Muscle layer of colon (tissue), 2 donors: ENCODE results near the gene GPC3.

Source experiments
- H3K27ac ChIP-seq: one replicate; pipeline ENCODE4 v1.7.0; 2013; ENCODE audit warnings: low read depth, mild to moderate bottlenecking, low read length, moderate library complexity
- H3K27me3 ChIP-seq, 2 donors: one replicate each; pipeline ENCODE4 v1.7.0; 2013; ENCODE audit warnings: low read length in 2 of 2, mild to moderate bottlenecking in 2 of 2; ENCODE audit not compliant: insufficient read depth in 2 of 2, control insufficient read depth in 1 of 2
- H3K36me3 ChIP-seq: one replicate; pipeline ENCODE4 v1.7.0; 2013; ENCODE audit warnings: mild to moderate bottlenecking, low read length; ENCODE audit not compliant: insufficient read depth
- H3K4me1 ChIP-seq: one replicate; pipeline ENCODE4 v1.7.0; 2013; ENCODE audit warnings: mild to moderate bottlenecking, low read length; ENCODE audit not compliant: insufficient read depth
- H3K4me3 ChIP-seq, 2 donors: one replicate each; pipeline ENCODE4 v1.7.0; 2013; ENCODE audit warnings: low read length in 2 of 2, low read depth in 1 of 2, mild to moderate bottlenecking in 1 of 2, moderate library complexity in 1 of 2
- H3K9ac ChIP-seq: one replicate; pipeline ENCODE4 v1.7.0; 2013; ENCODE audit warnings: low read length
- H3K9me3 ChIP-seq: one replicate; pipeline ENCODE4 v1.7.0; 2013; ENCODE audit warnings: mild to moderate bottlenecking, low read length
- donor health status: abdominal sarcoma.
- donor health status: Adenocarcinoma of cecum.

The GPC3 gene

DNA sequence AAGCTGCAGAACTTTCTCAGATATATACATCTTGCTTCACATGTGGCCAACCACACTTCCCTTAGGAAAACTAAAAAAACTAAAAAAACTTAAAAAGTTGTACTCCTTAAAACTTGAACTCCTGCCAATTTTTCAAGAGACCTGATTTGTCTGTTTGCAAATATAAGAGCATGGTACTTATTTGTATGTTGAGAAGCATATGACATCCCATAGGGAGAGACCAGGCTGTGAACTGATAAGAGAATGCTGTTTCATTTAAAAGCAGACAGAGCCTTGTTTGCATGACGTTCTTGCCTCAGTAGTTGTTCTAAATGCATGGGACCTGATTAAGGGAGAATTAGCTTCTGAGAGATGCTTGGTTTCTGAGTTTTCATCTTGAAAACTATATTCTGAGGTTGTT, 169.9 kb downstream of the GPC3 start:
- Histone ChIP-seq H3K9ac (no peak overlapping the region), H3K27me3 (no peaks in the 10 kb centered on the region), H3K4me3 (no peak overlapping the region), H3K36me3 (no peaks in the 10 kb centered on the region), H3K27ac (no peak overlapping the region), H3K4me1 (no peaks in the 10 kb centered on the region), H3K9me3 (no peaks in the 10 kb centered on the region)

DNA sequence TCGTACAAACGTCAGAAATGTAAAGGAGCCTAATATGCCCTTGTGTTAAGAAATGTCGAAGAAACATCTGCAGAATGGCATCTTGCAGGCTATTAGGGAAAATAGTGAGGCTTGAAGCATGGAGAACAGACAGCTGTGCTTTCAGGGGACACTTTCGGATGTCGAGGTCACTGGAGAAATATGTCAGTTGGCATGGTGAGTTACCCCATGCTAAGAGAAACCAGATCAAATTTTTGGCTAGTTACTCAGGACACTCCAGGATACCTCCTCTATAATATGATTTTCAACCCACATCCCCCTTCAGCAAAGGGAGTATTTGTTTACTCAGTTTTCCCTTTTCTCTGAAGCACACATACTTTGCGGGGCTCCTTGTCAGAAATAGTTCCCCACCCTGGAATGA, 171.4 kb downstream of the GPC3 start:
- H3K27me3 ChIP-seq = no peaks in the 10 kb centered on the region
- no peak overlapping the region for H3K9ac ChIP-seq
- H3K9me3 ChIP-seq = no peaks in the 10 kb centered on the region
- no peak overlapping the region for H3K27ac ChIP-seq
- H3K36me3 ChIP-seq = no peaks in the 10 kb centered on the region
- H3K4me1 ChIP-seq = no peaks in the 10 kb centered on the region
- H3K4me3 ChIP-seq = no peak overlapping the region

DNA sequence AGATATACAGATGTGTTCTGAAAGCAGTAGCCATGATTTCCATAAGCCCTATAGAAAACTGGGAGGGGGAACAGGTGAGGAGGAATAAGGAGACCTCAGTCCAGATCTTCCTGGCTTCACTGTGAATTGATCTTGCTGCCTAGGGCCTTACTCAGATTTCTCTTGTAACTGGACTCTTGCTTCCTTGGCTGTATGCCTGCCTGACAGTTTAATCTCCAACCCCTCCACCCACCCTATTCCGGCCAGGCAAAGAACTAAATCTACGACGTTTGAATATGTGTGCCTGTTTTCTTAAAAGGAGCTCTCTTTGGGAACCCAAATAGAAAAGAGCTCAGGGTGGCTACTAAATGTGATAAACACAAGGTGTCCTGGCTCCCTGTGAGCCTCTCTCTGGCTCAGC, 173.0 kb downstream of the GPC3 start:
- Histone ChIP-seq H3K27me3 (no peaks in the 10 kb centered on the region), H3K36me3 (no peaks in the 10 kb centered on the region), H3K9ac (no peak overlapping the region), H3K4me1 (no peaks in the 10 kb centered on the region), H3K9me3 (no peaks in the 10 kb centered on the region), H3K27ac (no peak overlapping the region), H3K4me3 (no peak overlapping the region)

DNA sequence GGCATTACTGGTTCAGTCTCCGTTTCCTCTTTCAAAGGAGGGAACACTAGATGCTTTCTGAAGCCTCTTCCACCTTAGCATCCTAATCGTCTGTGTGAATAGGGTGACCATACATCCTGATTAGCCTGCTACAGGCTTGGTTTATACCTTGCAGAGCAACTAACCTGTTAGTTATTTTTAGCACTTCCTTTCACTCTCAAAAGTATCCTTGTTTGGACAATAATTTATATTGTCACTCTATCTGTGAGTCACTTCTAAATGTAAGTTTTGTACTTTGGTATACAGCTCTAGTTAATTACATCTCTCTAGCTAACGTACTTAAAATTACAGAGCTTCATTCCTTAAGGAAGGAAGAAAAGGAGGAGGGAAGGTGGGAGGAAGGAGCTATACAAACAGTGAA, 174.5 kb downstream of the GPC3 start:
- Histone ChIP-seq H3K36me3 (no peaks in the 10 kb centered on the region), H3K27ac (no peak overlapping the region), H3K9ac (no peak overlapping the region), H3K27me3 (no peaks in the 10 kb centered on the region), H3K9me3 (peaks cover 7% of the 10 kb centered on the region), H3K4me1 (no peaks in the 10 kb centered on the region), H3K4me3 (no peak overlapping the region)

DNA sequence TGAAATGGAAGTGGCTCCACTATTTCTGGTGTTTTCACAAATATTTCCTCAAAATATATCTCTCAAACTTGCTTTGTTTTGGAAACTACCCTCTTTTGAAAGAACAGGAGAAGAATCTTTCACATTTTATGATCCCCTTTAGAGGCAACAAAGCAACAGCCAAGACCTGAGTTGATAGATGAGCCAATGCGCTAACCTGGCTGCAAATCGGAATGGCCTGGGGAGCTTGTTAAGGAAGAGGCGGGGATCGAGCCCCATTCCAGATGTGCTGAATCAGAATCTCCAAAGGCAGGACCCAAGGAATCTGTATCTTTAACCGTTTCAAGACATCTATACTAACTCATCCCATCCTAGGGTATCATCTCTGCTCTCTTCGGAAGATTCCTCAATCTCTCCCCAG, 181.3 kb downstream of the GPC3 start:
- Histone ChIP-seq H3K4me3 (no peak overlapping the region), H3K9ac (no peak overlapping the region), H3K27me3 (no peaks in the 10 kb centered on the region), H3K27ac (no peak overlapping the region), H3K9me3 (peaks cover 8% of the 10 kb centered on the region), H3K36me3 (no peaks in the 10 kb centered on the region), H3K4me1 (no peaks in the 10 kb centered on the region)

DNA sequence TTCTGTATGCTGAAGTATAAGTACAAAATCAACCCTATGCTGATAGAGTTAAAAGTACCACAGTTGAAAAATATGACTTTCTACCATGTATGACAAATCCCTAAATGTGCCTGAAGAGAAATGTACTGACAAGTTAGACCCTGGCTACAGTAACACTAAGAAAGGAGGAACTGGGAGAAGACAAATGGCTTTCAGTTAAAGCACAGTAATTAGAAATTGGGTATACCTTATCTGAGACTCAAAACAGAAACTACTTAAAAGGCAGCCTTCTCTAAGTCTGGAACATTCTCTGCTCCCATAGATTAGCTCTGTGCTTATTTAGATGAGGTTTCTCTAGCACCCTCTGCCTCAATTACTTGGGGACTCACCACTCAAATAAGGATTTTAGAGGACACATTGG, 189.1 kb downstream of the GPC3 start:
- Histone ChIP-seq H3K36me3 (no peaks in the 10 kb centered on the region), H3K9me3 (no peaks in the 10 kb centered on the region), H3K4me1 (no peaks in the 10 kb centered on the region), H3K27me3 (peaks cover 0 to 4% of the 10 kb centered on the region in 2 donors), H3K9ac (no peak overlapping the region), H3K27ac (no peak overlapping the region), H3K4me3 (no peak overlapping the region)

DNA sequence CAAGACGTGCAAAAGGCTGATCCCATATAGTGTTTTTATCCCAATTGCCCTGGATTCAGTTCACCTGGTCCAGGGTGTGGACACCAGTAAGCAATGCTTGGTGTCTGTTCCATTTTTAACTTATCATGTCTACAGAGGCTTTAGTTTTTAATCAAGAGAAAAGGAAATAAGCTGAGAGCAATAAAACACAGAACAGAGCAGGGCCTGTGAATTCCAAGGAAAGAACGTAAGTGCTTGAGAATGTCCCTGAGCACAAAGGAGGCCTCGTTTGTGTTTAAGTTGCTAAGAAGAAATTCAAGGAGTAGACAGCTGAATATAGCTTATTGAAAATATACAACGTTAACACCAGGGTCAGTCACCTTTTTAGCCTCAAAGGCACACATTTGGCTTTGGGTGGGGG, 191.3 kb downstream of the GPC3 start:
- no peak overlapping the region for H3K9ac ChIP-seq
- H3K36me3 ChIP-seq = no peaks in the 10 kb centered on the region
- H3K27ac ChIP-seq = no peak overlapping the region

DNA sequence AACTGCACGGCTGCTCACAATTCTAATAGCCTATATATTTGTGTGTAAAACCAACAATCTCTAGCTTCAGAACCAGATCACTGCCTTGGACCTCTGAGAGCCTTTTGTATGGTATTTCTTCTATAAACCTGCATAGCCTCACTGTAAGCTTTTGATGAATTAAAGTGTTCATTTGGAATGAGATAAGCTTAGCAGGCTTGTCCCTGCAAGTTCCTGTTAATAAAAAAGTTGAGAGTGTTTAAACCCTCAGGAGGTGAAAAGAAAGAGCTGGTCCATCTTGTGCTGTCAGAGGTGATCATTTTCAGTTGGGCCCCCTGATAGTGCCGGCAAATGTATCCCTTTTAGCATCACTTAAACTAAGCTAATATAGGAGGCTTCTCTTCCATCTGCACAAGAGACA, 191.8 kb downstream of the GPC3 start:
- Histone ChIP-seq H3K27ac (no peak overlapping the region), H3K36me3 (no peaks in the 10 kb centered on the region), H3K9me3 (no peaks in the 10 kb centered on the region), H3K27me3 (peaks cover 0 to 4% of the 10 kb centered on the region in 2 donors), H3K4me3 (no peak overlapping the region), H3K4me1 (no peaks in the 10 kb centered on the region), H3K9ac (no peak overlapping the region)

More for the DNA sequence above, 191.3 kb downstream of the GPC3 start:
- peaks cover 0 to 4% of the 10 kb centered on the region in 2 donors for H3K27me3 ChIP-seq
- H3K4me3 ChIP-seq = no peak overlapping the region
- no peaks in the 10 kb centered on the region for H3K4me1 ChIP-seq
- H3K9me3 ChIP-seq = no peaks in the 10 kb centered on the region

DNA sequence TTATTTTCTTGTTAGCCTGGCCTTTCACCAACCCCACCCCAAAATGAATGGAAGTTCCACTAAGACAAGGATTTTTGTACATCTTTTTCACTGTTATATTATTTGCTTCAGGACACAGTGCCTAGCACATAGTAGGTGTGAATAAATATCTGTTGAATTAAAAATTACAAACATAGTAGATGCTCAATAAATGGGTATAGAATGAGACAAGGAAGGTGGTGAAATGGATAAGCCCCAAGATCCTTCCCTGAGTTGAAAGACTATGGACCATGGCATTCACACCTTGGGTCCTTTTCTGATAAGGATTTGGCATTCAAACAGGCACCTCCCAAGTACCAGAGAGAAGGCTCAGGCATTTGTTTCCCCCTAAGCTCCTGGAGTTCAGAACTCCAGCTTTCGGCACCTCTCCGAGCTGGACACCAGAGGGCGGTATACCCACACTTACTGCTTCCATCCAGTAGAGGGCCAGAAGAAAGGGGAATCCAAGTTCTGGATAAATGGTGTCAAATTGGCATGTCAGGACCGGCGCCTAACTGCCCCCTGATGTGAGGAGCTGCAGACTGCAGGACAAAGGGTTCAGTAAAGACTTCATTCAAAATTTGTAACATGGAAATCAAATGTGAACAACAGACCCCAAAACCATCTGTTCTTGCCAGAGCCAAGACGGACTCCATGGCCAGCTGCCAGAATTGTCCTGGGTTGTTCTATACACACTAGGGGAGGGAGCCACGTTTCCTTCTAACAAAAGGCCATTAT, 193.0 kb downstream of the GPC3 start:
- H3K27me3 ChIP-seq = peaks cover 0 to 4% of the 10 kb centered on the region in 2 donors
- no peaks in the 10 kb centered on the region for H3K4me1 ChIP-seq
- peak overlapping the region in 1 of 2 donors; percentile 34 for H3K4me3 ChIP-seq
- no peaks in the 10 kb centered on the region for H3K9me3 ChIP-seq
- no peaks in the 10 kb centered on the region for H3K36me3 ChIP-seq
- H3K27ac ChIP-seq = no peak overlapping the region
- no peak overlapping the region for H3K9ac ChIP-seq

DNA sequence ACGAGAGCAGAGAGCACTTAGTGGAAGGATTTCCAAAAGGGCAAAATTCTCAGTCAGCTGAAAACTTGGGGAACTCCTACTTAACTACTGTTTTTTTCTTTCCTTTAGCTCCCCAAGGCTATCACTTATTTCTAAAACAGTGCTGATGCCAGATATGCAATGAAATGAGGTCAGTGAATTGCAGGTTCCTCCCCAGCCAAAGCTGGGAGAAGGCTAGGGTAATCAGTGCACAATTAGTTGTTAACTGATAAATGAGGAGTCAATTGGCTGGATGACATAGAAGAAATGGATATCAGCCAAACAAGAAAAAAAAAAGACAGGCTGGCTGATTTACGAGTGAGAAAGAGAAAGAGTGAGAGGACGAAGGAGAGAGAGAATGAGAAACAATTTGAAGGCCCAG, 195.6 kb downstream of the GPC3 start:
- Histone ChIP-seq H3K4me1 (no peaks in the 10 kb centered on the region), H3K4me3 (no peak overlapping the region), H3K36me3 (no peaks in the 10 kb centered on the region), H3K27ac (no peak overlapping the region), H3K27me3 (peaks cover 0 to 4% of the 10 kb centered on the region in 2 donors), H3K9ac (no peak overlapping the region), H3K9me3 (no peaks in the 10 kb centered on the region)

DNA sequence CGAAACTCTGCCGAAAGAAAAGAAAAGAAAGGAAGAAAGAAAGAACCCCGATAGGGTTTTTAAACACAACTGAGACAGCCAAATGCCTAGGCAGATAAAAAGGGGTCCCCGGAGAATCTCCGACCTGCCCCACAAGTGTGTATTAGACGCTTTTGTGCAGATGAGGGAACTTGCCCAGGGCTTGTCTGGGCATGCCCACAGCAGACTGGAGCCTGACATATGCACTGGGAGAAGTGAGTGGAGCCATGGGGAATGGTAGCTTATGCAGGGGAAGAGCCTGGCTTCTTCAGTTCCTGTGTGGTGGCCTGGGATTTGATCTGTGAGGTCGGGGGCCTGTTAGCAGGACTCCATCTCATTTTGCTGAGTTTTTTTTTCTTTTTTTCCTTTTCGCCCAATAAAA, 199.0 kb downstream of the GPC3 start:
- no peaks in the 10 kb centered on the region for H3K9me3 ChIP-seq
- H3K27ac ChIP-seq = no peak overlapping the region
- H3K36me3 ChIP-seq = no peaks in the 10 kb centered on the region
- no peak overlapping the region for H3K9ac ChIP-seq
- H3K27me3 ChIP-seq = no peaks in the 10 kb centered on the region
- no peak overlapping the region for H3K4me3 ChIP-seq
- H3K4me1 ChIP-seq = no peaks in the 10 kb centered on the region

DNA sequence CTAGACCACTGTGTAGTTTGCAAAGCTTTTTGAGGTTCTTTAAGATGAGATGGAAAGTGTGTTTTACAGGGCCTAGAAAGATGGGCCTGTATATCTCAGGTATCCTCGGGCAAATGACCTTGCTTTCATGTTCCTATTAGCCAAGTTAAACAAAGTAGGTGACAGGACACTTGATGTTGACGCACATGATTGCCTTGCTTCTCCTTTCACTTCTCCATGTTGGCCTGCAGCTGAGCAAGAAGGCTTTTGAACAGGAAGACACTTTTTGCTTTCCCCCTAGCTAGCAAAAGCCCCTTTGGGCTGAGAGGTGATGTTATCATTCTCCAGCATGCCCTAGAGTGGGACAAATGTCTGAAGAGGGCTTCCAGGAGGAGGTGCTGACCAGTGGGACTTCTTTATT, 202.1 kb downstream of the GPC3 start:
- H3K4me3 ChIP-seq = no peak overlapping the region
- no peaks in the 10 kb centered on the region for H3K9me3 ChIP-seq
- H3K27me3 ChIP-seq = no peaks in the 10 kb centered on the region
- no peak overlapping the region for H3K27ac ChIP-seq
- no peaks in the 10 kb centered on the region for H3K4me1 ChIP-seq
- H3K36me3 ChIP-seq = no peaks in the 10 kb centered on the region
- no peak overlapping the region for H3K9ac ChIP-seq
